ENCODE results near the gene DLX4.

DLX4 gene

GRCh38 chr17:49986396-49987289, 17.7 kb downstream of the DLX4 start:
- DNase-seq (ENCODE audit: insufficient read length, low spot score) (no peak), FAIRE-seq (no peak)
- TF ChIP-seq CTCF (IDR thresholded peaks at IDR 0.05; ENCODE audit: insufficient read depth, missing control alignments): no peak

- FAIRE-seq (no peak), DNase-seq (ENCODE audit: insufficient read length, low spot score) (no peak)
- no peak for TF ChIP-seq CTCF (IDR thresholded peaks at IDR 0.05; ENCODE audit: insufficient read depth, missing control alignments)
Measured at GRCh38 chr17:49987290-49987585, 18.2 kb downstream of the DLX4 start.

GRCh38 chr17:49987681-49988441, 18.9 kb downstream of the DLX4 start:
- DNase-seq (ENCODE audit: insufficient read length, low spot score) (no peak), FAIRE-seq (no peak)
- TF ChIP-seq CTCF (IDR thresholded peaks at IDR 0.05; ENCODE audit: insufficient read depth, missing control alignments): no peak

GRCh38 chr17:49989518-49989880, 20.5 kb downstream of the DLX4 start:
- no peak for FAIRE-seq
- TF ChIP-seq CTCF (IDR thresholded peaks at IDR 0.05; ENCODE audit: insufficient read depth, missing control alignments): no peak
- no peak for DNase-seq (ENCODE audit: insufficient read length, low spot score)

GRCh38 chr17:49990331-49990730, 21.3 kb downstream of the DLX4 start:
- DNase-seq (ENCODE audit: insufficient read length, low spot score) (no peak), FAIRE-seq (no peak)
- no peak for TF ChIP-seq CTCF (IDR thresholded peaks at IDR 0.05; ENCODE audit: insufficient read depth, missing control alignments)

GRCh38 chr17:49990921-49991320, 21.9 kb downstream of the DLX4 start:
- no peak for DNase-seq (ENCODE audit: insufficient read length, low spot score)
- no peak for FAIRE-seq
- TF ChIP-seq CTCF (IDR thresholded peaks at IDR 0.05; ENCODE audit: insufficient read depth, missing control alignments): no peak

- no peak for DNase-seq (ENCODE audit: insufficient read length, low spot score)
- FAIRE-seq: no peak
- TF ChIP-seq CTCF (IDR thresholded peaks at IDR 0.05; ENCODE audit: insufficient read depth, missing control alignments): no peak
Measured at GRCh38 chr17:49991409-49991808, 22.4 kb downstream of the DLX4 start.
